OCI-LY7 (cell line): Measurements from ENCODE around the gene ZNFX1.

Experiments used
- CTCF ChIP-seq: fragments of 200-600 bp; sonication (generic); conservative IDR thresholded peaks from 2 replicates; pipeline ENCODE4 v1.5.1; 2014; ENCODE audit warnings: mild to moderate bottlenecking, antibody characterized with exemption, low read length, moderate library complexity, mixed read lengths
- EZH2phosphoT487 ChIP-seq: fragments of 200-600 bp; sonication (generic); IDR thresholded peaks from 2 replicates; pipeline ENCODE4 v1.6.1; 2018; ENCODE audit warnings: low read depth, borderline replicate concordance, mild to moderate bottlenecking, mixed run types, antibody characterized with exemption, low read length, moderate library complexity, mixed read lengths

GRCh38 chr20:49283176-49283702 is 5.4 kb upstream of the ZNFX1 start:
- no peak for TF ChIP-seq CTCF
- no peak for TF ChIP-seq EZH2phosphoT487
